Measurements from ENCODE around the gene ZSCAN2.

- TF ChIP-seq POLR2AphosphoS5 (IDR thresholded peaks at IDR 0.05; ENCODE audit: borderline replicate concordance, low read depth, low read length) (no peak), EZH2 (IDR thresholded peaks at IDR 0.05) (no peak)
Observed at GRCh38 chr15:84605554-84605882, 4.7 kb downstream of the ZSCAN2 start.
